ENCODE measurements around the gene WNT1. TPM values are rescaled to one million over a fixed set of nuclear protein-coding genes. Genes with fewer than 3 reads are reported as not detected.

WNT1 gene
- total and polyA plus RNA-seq, 2 of the 4 experiments (the other 2 are of a cell fraction): not detected

DNA sequence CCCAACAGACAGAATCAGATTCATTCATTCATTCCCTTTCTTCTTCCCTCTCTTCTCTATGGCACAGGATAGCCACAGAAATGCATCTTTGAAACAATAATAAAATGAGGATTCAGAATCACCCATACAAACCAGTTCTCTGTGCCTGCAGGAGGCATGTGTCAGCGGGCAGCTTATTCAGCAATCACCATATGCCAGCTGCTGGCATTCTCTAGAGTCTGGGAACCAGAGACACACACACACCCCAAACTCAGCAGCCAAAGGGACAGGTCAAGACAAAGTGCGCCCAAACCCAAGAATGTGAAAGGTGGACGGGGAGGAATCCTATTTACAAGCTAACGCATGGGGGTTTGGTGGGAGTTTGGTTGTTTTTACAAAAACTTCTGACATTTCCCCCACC is 34.9 kb upstream of the WNT1 start:
- Histone ChIP-seq H3K9me1 (ENCODE audit: insufficient read depth, low read length) (peaks cover 22% of the 10 kb centered on the region; the same call in 1 of the 2 replicates), H3K9me3 (ENCODE audit: control insufficient read depth, insufficient read depth, low read length) (no peaks in the 10 kb centered on the region), H2BK5ac (ENCODE audit: low read depth, low read length, poor library complexity, severe bottlenecking) (no peak overlapping the region), H2AK9ac (replicated peaks; ENCODE audit: low read depth, low read length, poor library complexity) (no peak overlapping the region), H2BK120ac (ENCODE audit: low read depth, low read length) (no peak overlapping the region), H3K4ac (ENCODE audit: low read depth, low read length) (no peak overlapping the region), H2BK20ac (ENCODE audit: low read depth, low read length) (no peak overlapping the region), H3K36me3 (ENCODE audit: control insufficient read depth, insufficient read depth, low read length) (peaks cover 29% of the 10 kb centered on the region), H4K20me1 (ENCODE audit: insufficient read depth, low read length) (peaks cover 86% of the 10 kb centered on the region), H3K4me2 (ENCODE audit: low read depth, low read length) (no peak overlapping the region), H3K9ac (ENCODE audit: low read depth, low read length) (no peak overlapping the region), H3K79me1 (ENCODE audit: low read depth in 1 of 2, low read length in 2 of 2) (peaks cover 44 to 82% of the 10 kb centered on the region in 2 experiments), H3K27me3 (ENCODE audit: control insufficient read depth, insufficient read depth, low read length) (no peaks in the 10 kb centered on the region), H2AK5ac (ENCODE audit: low read depth, low read length) (no peak overlapping the region), H3K14ac (replicated peaks; ENCODE audit: low read depth, low read length) (no peak overlapping the region), H4K8ac (ENCODE audit: low read depth in 2 of 2, low read length in 2 of 2) (no peak overlapping the region), H2AFZ (replicated peaks; ENCODE audit: low read length, poor library complexity) (no peak overlapping the region), H2BK15ac (ENCODE audit: low read depth, low read length) (no peak overlapping the region), H3K23ac (ENCODE audit: low read depth, low read length) (no peak overlapping the region), H3K27ac (ENCODE audit: insufficient read depth, low read length) (no peak overlapping the region), H3K4me3 (ENCODE audit: insufficient read depth, low read depth, low read length) (no peak overlapping the region), H3K18ac (ENCODE audit: low read depth, low read length) (no peak overlapping the region), H3K4me1 (ENCODE audit: control insufficient read depth, insufficient read depth, low read length) (peaks cover 6% of the 10 kb centered on the region), H4K91ac (ENCODE audit: insufficient read depth, low read depth, low read length) (no peak overlapping the region), H3K56ac (ENCODE audit: extremely low read depth, insufficient read depth, low read length) (no peak overlapping the region), H4K5ac (ENCODE audit: low read depth, low read length) (no peak overlapping the region)
- dilution Hi-C loops (cut with HindIII; ENCODE audit: low sequenced_read_pairs, unreplicated experiment): no loop called here
- DNase-seq: no peak
- CTCF ChIA-PET: no interaction called here
- no TSS peak for BruUV-seq (replicated peaks)
- in situ Hi-C loops (cut with MboI; ENCODE audit: low sequenced_read_pairs): no loop called here
- no peak for ATAC-seq (ENCODE audit: low read depth)
- TF ChIP-seq CEBPB (IDR thresholded peaks at IDR 0.05; ENCODE audit: low read depth, low read length): no peak
- TF ChIP-seq MAFK (IDR thresholded peaks at IDR 0.05; ENCODE audit: low read depth, low read length): no peak
- TF ChIP-seq CHD1 (IDR thresholded peaks at IDR 0.05; ENCODE audit: low read depth, low read length): no peak
- TF ChIP-seq, protein P1, sequence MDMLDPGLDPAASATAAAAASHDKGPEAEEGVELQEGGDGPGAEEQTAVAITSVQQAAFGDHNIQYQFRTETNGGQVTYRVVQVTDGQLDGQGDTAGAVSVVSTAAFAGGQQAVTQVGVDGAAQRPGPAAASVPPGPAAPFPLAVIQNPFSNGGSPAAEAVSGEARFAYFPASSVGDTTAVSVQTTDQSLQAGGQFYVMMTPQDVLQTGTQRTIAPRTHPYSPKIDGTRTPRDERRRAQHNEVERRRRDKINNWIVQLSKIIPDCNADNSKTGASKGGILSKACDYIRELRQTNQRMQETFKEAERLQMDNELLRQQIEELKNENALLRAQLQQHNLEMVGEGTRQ (IDR thresholded peaks at IDR 0.05; ENCODE audit: low read depth, low read length): no peak
- no peak for TF ChIP-seq FOS (IDR thresholded peaks at IDR 0.05; ENCODE audit: low read depth, low read length)
- no peak for TF ChIP-seq RFX5 (IDR thresholded peaks at IDR 0.05; ENCODE audit: low read depth, low read length)
- TF ChIP-seq, protein P2, sequence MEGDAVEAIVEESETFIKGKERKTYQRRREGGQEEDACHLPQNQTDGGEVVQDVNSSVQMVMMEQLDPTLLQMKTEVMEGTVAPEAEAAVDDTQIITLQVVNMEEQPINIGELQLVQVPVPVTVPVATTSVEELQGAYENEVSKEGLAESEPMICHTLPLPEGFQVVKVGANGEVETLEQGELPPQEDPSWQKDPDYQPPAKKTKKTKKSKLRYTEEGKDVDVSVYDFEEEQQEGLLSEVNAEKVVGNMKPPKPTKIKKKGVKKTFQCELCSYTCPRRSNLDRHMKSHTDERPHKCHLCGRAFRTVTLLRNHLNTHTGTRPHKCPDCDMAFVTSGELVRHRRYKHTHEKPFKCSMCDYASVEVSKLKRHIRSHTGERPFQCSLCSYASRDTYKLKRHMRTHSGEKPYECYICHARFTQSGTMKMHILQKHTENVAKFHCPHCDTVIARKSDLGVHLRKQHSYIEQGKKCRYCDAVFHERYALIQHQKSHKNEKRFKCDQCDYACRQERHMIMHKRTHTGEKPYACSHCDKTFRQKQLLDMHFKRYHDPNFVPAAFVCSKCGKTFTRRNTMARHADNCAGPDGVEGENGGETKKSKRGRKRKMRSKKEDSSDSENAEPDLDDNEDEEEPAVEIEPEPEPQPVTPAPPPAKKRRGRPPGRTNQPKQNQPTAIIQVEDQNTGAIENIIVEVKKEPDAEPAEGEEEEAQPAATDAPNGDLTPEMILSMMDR (conservative IDR thresholded peaks at IDR 0.05; ENCODE audit: low read depth, low read length): no peak
- no peak for TF ChIP-seq MXI1 (IDR thresholded peaks at IDR 0.05; ENCODE audit: borderline replicate concordance, low read depth, low read length)
- no peak for TF ChIP-seq RCOR1 (IDR thresholded peaks at IDR 0.05; ENCODE audit: insufficient replicate concordance, low read length)
- TF ChIP-seq MAZ (IDR thresholded peaks at IDR 0.05; ENCODE audit: borderline replicate concordance, low read depth, low read length): no peak
- TF ChIP-seq SMC3 (IDR thresholded peaks at IDR 0.05; ENCODE audit: low read depth, low read length): no peak
- TF ChIP-seq POLR2A (IDR thresholded peaks at IDR 0.05; ENCODE audit: low read depth, low read length): no peak
- TF ChIP-seq BHLHE40 (IDR thresholded peaks at IDR 0.05; ENCODE audit: low read depth, low read length): no peak
- TF ChIP-seq, protein P3, sequence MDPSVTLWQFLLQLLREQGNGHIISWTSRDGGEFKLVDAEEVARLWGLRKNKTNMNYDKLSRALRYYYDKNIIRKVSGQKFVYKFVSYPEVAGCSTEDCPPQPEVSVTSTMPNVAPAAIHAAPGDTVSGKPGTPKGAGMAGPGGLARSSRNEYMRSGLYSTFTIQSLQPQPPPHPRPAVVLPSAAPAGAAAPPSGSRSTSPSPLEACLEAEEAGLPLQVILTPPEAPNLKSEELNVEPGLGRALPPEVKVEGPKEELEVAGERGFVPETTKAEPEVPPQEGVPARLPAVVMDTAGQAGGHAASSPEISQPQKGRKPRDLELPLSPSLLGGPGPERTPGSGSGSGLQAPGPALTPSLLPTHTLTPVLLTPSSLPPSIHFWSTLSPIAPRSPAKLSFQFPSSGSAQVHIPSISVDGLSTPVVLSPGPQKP (IDR thresholded peaks at IDR 0.05; ENCODE audit: borderline replicate concordance, low read depth, low read length): no peak
- no peak for TF ChIP-seq RAD21 (IDR thresholded peaks at IDR 0.05; ENCODE audit: low read length)
- no peak for TF ChIP-seq NFE2L2 (IDR thresholded peaks at IDR 0.05; ENCODE audit: low read depth, low read length)
- intact Hi-C loops (cut with micrococcal nuclease): no loop called here
- POLR2A ChIA-PET (ENCODE audit: unreplicated experiment): no interaction called here
- no CpG with 5 or more reads among the region's 4 CpGs for WGBS, 2 experiments (ENCODE audit: extremely low coverage in 2 of 2, insufficient read length in 1 of 2)

All from IMR-90 (cell line).